Psoas muscle (tissue), 8 donors: Measurements from ENCODE around the gene NDRG4. TPM values are rescaled to one million over a fixed set of nuclear protein-coding genes. Genes with fewer than 3 reads are reported as not detected.

Experiments used
- ATAC-seq, 4 donors: fragments of 200-7000 bp; cut with Tn5 transposase; one replicate each; pipeline ENCODE4 v1.9.1; 2020; ENCODE audit warnings: moderate library complexity in 3 of 4, mild to moderate bottlenecking in 2 of 4
- DNase-seq, 2 donors: peaks; one replicate each; pipeline ENCODE4 v3.0.0-alpha.2; 2020
- H3K27ac ChIP-seq: fragments of 200-600 bp; one replicate; pipeline ENCODE4 v1.8.0; 2022
- H3K27me3 ChIP-seq, 3 donors: fragments of 200-600 bp in 1 of 3; one replicate each; pipeline versions ENCODE4 v1.6.1 to v1.8.0; 2013 to 2022; ENCODE audit warnings: low read length in 2 of 3, mild to moderate bottlenecking in 2 of 3, moderate library complexity in 1 of 3; ENCODE audit not compliant: insufficient read depth in 3 of 3
- H3K36me3 ChIP-seq, 2 donors: fragments of 200-600 bp in 1 of 2; one replicate each; pipeline versions ENCODE4 v1.6.1 to v1.8.0; 2013 to 2022; ENCODE audit warnings: low read depth in 1 of 2, mild to moderate bottlenecking in 1 of 2, moderate library complexity in 1 of 2; ENCODE audit not compliant: insufficient read depth in 1 of 2
- H3K4me1 ChIP-seq: fragments of 200-600 bp; one replicate; pipeline ENCODE4 v1.8.0; 2022
- H3K4me3 ChIP-seq: fragments of 200-600 bp; one replicate; pipeline ENCODE4 v1.8.0; 2022; ENCODE audit warnings: mild to moderate bottlenecking
- H3K9me3 ChIP-seq: fragments of 200-600 bp; one replicate; pipeline ENCODE4 v1.8.0; 2022
- WGBS, 3 donors: extraction: QIAGEN DNeasy Blood & Tissue Kit; methylation state at CpG; one replicate each; pipeline versions ENCODE4 v1.1.6 to v1.1.7; 2013; 5-methylcytosine and 5-hydroxymethylcytosine counted together
- intact Hi-C, 2 donors: fragments of 100-400 bp; cut with DNase I; formaldehyde crosslinking; loops; one replicate each; pipeline versions ENCODE4 v1.11.0 to v1.14.2; 2022
- polyA plus RNA-seq, 3 donors: library from polyadenylated mRNA; stranded (reverse); fragments of 200-250 nt; gene quantifications; one replicate each; pipeline ENCODE4 v1.2.3, GENCODE V29; 2013
- total RNA-seq, 4 donors: library from RNA; stranded (reverse); fragmentation: NEBNext Ultra II Directional in 2 of 4; extraction: Animal tissue kit (Norgen Biotek cat#: 25700) in 2 of 4; gene quantifications; one replicate each; pipeline versions ENCODE4 v1.2.1 to v1.2.4, GENCODE V29; 2021 to 2023
- TF ChIP-seq, protein P1 (sequence below): fragments of 200-600 bp; IDR thresholded peaks from one replicate; pipeline ENCODE4 v1.8.0; 2022; ENCODE audit warnings: antibody characterized with exemption
- donor health status: healthy with polysubstance abuse.
- donor health status: DM: no; HTN: no; CAD: no; lungs with moderate emphysema.
- donor health status: Bipolar disorder and iron deficiency.
- donor health status: healthy.
- donor health status: DM: yes; HTN: yes; CAD: no.
- donor health status: DM: no; HTN: no; CAD: no.
- donor health status: DM: no; HTN: no; CAD: no.
- donor health status: DM: yes; HTN: yes; CAD: no.

Gene NDRG4
- total and polyA plus RNA-seq, 7 donors = 1.7 to 12.3 (median 2.5) TPM

DNA sequence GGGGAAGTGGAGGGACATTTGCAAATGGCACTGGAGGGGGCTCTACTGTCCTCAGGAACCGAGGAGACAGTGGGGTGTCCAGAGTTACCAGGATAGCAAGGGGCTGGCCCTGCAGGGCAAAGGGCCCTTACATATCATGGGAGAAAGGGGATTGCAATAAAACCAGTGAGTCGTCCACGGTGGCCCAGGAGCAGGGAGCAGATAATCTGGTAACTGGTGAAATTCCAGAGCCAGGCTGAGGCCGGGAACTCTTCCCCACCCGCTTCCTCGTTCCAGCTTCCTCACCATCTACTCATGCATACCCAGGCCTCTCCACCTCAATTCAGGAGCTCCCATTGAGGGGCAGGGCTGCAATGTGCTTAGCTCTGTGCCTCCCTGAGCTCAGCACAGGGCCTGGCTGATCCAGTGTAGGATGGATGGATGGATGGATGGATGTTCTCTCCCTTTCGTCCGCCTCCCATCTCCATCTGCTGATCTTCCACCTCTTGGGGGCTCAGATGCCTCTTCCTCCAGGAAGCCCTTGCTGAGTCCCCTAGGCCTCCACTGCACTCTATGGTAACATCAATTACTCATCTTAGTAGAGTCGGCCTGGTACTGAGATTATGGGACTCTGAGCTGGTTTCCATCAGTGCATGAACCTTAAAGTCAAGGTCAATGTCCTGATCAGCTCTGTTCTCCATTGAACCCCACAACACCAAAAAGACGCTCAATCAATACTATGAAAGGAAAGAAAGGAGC, 41.2 kb upstream of the NDRG4 start:
- TF ChIP-seq, protein P1, sequence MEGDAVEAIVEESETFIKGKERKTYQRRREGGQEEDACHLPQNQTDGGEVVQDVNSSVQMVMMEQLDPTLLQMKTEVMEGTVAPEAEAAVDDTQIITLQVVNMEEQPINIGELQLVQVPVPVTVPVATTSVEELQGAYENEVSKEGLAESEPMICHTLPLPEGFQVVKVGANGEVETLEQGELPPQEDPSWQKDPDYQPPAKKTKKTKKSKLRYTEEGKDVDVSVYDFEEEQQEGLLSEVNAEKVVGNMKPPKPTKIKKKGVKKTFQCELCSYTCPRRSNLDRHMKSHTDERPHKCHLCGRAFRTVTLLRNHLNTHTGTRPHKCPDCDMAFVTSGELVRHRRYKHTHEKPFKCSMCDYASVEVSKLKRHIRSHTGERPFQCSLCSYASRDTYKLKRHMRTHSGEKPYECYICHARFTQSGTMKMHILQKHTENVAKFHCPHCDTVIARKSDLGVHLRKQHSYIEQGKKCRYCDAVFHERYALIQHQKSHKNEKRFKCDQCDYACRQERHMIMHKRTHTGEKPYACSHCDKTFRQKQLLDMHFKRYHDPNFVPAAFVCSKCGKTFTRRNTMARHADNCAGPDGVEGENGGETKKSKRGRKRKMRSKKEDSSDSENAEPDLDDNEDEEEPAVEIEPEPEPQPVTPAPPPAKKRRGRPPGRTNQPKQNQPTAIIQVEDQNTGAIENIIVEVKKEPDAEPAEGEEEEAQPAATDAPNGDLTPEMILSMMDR = no peak
- H3K9me3 ChIP-seq = no peaks in the 10 kb centered on the region
- no peaks in the 10 kb centered on the region for H3K36me3 ChIP-seq
- 77 to 81% (median 80%) methylated on average over 10 of the region's 10 CpGs for WGBS, 3 donors
- no peak for ATAC-seq
- peaks cover 0 to 21% (median 0%) of the 10 kb centered on the region in 3 donors for H3K27me3 ChIP-seq
- H3K4me3 ChIP-seq = no peak overlapping the region
- H3K27ac ChIP-seq = no peak overlapping the region
- DNase-seq = no peak
- intact Hi-C loops = no loop called here
- H3K4me1 ChIP-seq = no peaks in the 10 kb centered on the region

DNA sequence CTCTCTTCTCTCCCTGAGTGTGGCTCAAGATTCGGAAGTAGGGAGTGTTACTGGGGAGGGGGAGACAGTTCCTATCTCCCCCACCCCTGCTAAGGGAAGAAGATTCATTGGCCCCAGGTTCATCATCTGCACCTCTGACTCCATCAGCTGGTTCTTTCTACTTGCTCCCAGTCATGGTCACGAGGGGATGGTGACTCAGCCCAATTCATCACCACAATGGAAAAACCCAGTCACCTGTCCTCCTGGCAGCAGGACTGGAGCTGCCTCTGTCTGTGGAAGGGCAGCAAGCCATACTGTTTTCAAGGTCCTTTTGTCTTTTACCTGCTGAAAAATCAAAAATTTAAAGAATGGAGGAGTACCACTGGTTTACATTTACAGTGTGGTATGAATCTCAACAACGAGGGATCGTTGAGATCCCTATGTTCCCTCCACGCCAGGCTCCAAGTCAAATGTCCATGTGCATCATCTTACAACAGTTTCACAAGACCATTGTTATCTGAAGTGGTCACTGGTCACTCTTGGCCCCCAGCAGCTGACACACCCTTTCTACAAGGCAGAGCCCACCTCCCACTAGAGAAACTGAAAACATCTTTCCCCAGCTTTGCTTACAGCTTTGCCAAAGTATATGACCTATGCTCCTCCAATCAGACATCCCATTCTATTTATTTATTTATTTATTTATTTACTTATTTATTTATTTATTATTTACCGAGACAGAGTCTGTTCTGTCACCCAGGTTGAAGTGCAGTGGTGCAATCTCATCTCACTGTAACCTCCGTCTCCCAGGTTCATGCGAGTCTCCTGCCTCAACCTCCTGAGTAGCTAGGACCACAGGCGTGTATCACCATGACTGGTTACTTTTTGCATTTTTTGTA, 40.4 kb upstream of the NDRG4 start:
- peaks cover 0 to 29% (median 7%) of the 10 kb centered on the region in 3 donors for H3K27me3 ChIP-seq
- no peaks in the 10 kb centered on the region for H3K4me1 ChIP-seq
- TF ChIP-seq, protein P1 = no peak
- 73 to 80% (median 78%) methylated on average over 9 of the region's 9 CpGs for WGBS, 3 donors
- H3K36me3 ChIP-seq = no peaks in the 10 kb centered on the region
- ATAC-seq = peak in 2 of 4 donors; percentile 34 to 64
- H3K4me3 ChIP-seq = no peak overlapping the region
- DNase-seq = no peak
- intact Hi-C loops = no loop called here
- H3K27ac ChIP-seq = no peak overlapping the region
- no peaks in the 10 kb centered on the region for H3K9me3 ChIP-seq

DNA sequence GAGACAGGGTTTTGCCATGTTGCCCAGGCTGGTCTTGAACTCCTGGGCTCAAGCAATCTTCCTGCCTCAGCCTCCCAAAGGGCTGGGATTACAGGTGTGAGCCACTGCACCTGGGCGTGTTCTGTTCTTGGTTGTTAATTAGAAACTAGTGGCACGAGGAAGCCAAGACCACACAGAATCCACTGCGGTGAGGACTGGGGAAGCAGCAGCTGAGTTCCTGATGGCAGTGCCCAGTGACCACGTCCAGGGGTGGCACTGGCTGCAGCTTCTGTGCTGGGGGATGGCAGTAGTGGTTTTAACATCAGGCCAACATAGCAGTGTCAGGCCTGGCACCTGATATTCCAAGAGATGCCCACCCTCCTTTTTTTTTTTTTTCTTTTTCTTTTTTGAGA, 39.7 kb upstream of the NDRG4 start:
- DNase-seq (no peak), ATAC-seq (no peak)
- Histone ChIP-seq H3K9me3 (no peaks in the 10 kb centered on the region), H3K4me3 (no peak overlapping the region), H3K27ac (no peak overlapping the region), H3K36me3 (no peaks in the 10 kb centered on the region), H3K4me1 (no peaks in the 10 kb centered on the region), H3K27me3 (peaks cover 0 to 36% (median 8%) of the 10 kb centered on the region in 3 donors)
- WGBS, 3 donors = 75 to 85% (median 83%) methylated on average over 4 of the region's 4 CpGs
- intact Hi-C loops = no loop called here
- TF ChIP-seq, protein P1 = no peak

DNA sequence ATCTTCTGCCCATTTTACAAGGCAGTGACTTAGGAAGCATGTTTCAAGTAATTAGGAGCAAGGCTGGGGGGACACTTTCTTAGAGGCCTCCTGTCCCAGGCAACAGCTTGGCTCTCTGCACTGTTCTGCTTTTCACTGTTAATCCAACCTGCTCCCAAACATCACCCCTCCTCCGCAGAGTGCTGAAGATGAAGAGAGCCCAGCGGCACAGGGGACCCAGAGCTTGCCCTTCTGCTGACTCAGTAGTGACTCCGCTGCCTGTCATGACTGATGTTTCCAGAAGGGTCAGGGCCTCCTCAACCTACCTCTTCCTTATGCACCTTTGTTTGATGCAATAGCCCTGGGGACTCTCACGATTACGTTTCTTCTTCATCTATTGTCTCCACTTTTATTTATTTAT, 38.9 kb upstream of the NDRG4 start:
- H3K4me1 ChIP-seq = no peaks in the 10 kb centered on the region
- H3K36me3 ChIP-seq = no peaks in the 10 kb centered on the region
- no peak overlapping the region for H3K27ac ChIP-seq
- DNase-seq = no peak
- peaks cover 0 to 44% (median 8%) of the 10 kb centered on the region in 3 donors for H3K27me3 ChIP-seq
- no peaks in the 10 kb centered on the region for H3K9me3 ChIP-seq
- intact Hi-C loops = no loop called here
- no peak for ATAC-seq
- H3K4me3 ChIP-seq = no peak overlapping the region
- TF ChIP-seq, protein P1 = no peak
- 78 to 86% (median 81%) methylated on average over 5 of the region's 5 CpGs for WGBS, 3 donors
